GM19468 (cell line): ENCODE data around the gene OGA.

Source experiments
- ATAC-seq: cut with Tn5 transposase; IDR thresholded peaks from one replicate; pipeline ENCODE4 v1.9.1; 2021; ENCODE audit warnings: mild to moderate bottlenecking, moderate library complexity, moderate number of reproducible peaks; ENCODE audit not compliant: unreplicated experiment; ENCODE audit errors: extremely low read depth

Gene OGA

GRCh38 chr10:101778151-101778780, 40.0 kb downstream of the OGA start:
- no peak for ATAC-seq

GRCh38 chr10:101777619-101778145, 40.6 kb downstream of the OGA start:
- ATAC-seq: no peak

- ATAC-seq: no peak
These were observed 42.0 kb downstream of the OGA start for GRCh38 chr10:101776161-101776817.

- ATAC-seq: no peak
These were observed 42.7 kb downstream of the OGA start, which contains the start of gene FGF8 for GRCh38 chr10:101775273-101776160. FGF8 (minus strand) TSS chr10:101776114; CDS start chr10:101775900, 214 bp downstream.

GRCh38 chr10:101774589-101775272, 43.5 kb downstream of the OGA start:
- ATAC-seq: no peak

GRCh38 chr10:101773923-101774588, 44.2 kb downstream of the OGA start:
- no peak for ATAC-seq

- ATAC-seq: no peak
These were observed 45.1 kb downstream of the OGA start for GRCh38 chr10:101772895-101773761.

GRCh38 chr10:101772017-101772894, 46.0 kb downstream of the OGA start:
- no peak for ATAC-seq

GRCh38 chr10:101771380-101771779, 46.9 kb downstream of the OGA start:
- no peak for ATAC-seq

- ATAC-seq: no peak
These were observed 47.7 kb downstream of the OGA start for GRCh38 chr10:101770331-101771215.

- ATAC-seq: no peak
These were observed 48.6 kb downstream of the OGA start for GRCh38 chr10:101769541-101770180.

GRCh38 chr10:101768791-101769170, 49.5 kb downstream of the OGA start:
- no peak for ATAC-seq

GRCh38 chr10:101767966-101768790, 50.1 kb downstream of the OGA start:
- ATAC-seq: no peak

GRCh38 chr10:101767600-101767945, 50.7 kb downstream of the OGA start:
- no peak for ATAC-seq

GRCh38 chr10:101766753-101767599, 51.3 kb downstream of the OGA start:
- no peak for ATAC-seq
